IPS-15b (cell line): Measurements from ENCODE around the gene PLEKHA7.

Source experiments
- H3K27me3 ChIP-seq: one replicate; pipeline ENCODE4 v1.6.1; 2013; ENCODE audit warnings: low read length; ENCODE audit not compliant: control insufficient read depth, insufficient read depth
- H3K36me3 ChIP-seq: one replicate; pipeline ENCODE4 v1.6.1; 2013; ENCODE audit warnings: low read length; ENCODE audit not compliant: control insufficient read depth, insufficient read depth
- H3K4me1 ChIP-seq: one replicate; pipeline ENCODE4 v1.6.1; 2013; ENCODE audit warnings: mild to moderate bottlenecking, low read length; ENCODE audit not compliant: control insufficient read depth, insufficient read depth
- H3K4me3 ChIP-seq: one replicate; pipeline ENCODE4 v1.5.1; 2013; ENCODE audit warnings: low read depth, low read length
- H3K9ac ChIP-seq: one replicate; pipeline ENCODE4 v1.6.1; 2013; ENCODE audit warnings: low read depth, mild to moderate bottlenecking, low read length
- H3K9me3 ChIP-seq: one replicate; pipeline ENCODE4 v1.6.1; 2013; ENCODE audit warnings: mild to moderate bottlenecking, low read length; ENCODE audit not compliant: control insufficient read depth, insufficient read depth

The PLEKHA7 gene

DNA sequence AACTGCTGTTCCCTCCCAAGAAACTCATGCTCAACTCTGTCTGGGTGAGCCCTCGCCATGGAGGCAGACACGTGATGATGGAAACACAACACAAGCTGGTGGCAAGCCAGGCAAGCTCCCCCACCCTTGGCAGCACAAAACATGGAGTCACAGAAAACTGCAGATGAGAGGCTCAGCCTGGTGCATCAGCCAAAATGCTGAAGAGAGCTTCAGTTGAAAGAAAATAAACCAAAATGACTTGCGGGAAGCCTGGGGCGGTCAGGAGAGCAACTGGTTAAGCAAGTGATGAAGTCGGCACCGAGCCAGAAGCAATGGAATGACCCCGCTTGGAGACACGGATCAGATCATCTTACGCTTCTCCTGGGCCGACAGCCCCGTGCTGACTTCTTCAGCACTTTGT is 207.4 kb downstream of the PLEKHA7 start:
- H3K9me3 ChIP-seq, result no peaks in the 10 kb centered on the region
- H3K27me3 ChIP-seq, result no peaks in the 10 kb centered on the region

GRCh38 chr11:16805938-16806337 is 208.3 kb downstream of the PLEKHA7 start:
- no peaks in the 10 kb centered on the region for H3K27me3 ChIP-seq
- no peak overlapping the region for H3K9ac ChIP-seq
- H3K36me3 ChIP-seq, result peaks cover 6% of the 10 kb centered on the region
- no peaks in the 10 kb centered on the region for H3K9me3 ChIP-seq
- no peaks in the 10 kb centered on the region for H3K4me1 ChIP-seq
- H3K4me3 ChIP-seq, result no peak overlapping the region

More for the DNA sequence above, 207.4 kb downstream of the PLEKHA7 start:
- Histone ChIP-seq H3K9ac (no peak overlapping the region), H3K36me3 (no peaks in the 10 kb centered on the region), H3K4me3 (no peak overlapping the region), H3K4me1 (no peaks in the 10 kb centered on the region)

DNA sequence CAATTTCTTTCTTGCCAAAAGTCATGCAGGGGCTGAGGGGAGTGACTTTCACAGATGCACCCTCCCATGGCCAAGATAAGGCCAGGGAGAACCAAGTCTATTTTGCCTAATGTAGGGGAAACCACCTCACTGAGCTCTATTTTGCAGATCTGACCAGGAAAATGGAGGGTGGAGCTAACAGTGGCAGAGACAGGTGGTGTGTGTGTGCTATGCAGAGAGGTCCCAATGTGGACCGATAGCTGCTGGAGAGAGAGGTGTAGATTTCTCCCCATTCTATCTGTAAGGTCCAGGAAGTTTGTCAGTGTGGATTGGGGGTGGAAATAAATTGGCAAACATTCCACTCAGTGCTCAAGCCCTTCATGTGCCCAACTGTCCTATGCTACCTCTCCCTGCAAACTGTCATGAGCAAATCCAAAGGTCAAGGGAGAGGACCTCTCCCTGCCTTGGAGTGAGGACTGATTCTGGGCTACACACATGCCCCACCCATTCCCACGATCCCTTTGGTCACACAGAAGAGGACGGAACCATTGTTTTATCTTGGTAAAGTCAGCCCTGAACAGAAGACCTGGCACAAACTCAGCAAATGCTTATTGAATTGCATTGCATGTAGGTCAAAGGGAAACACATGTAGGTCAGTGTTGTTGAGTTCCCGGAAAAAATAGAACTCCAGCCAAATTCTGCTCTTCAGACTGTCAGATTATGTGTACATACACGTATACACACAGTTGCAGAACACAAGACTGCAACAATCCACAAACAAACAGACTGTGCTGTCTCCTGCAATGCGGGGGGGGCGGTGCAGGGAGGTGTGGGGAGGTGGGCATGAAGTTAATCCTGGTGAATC is 209.9 kb downstream of the PLEKHA7 start:
- no peaks in the 10 kb centered on the region for H3K9me3 ChIP-seq
- no peak overlapping the region for H3K9ac ChIP-seq
- no peaks in the 10 kb centered on the region for H3K4me1 ChIP-seq
- H3K27me3 ChIP-seq, result no peaks in the 10 kb centered on the region
- no peak overlapping the region for H3K4me3 ChIP-seq
- H3K36me3 ChIP-seq, result peaks cover 6% of the 10 kb centered on the region

GRCh38 chr11:16801288-16801980 is 212.8 kb downstream of the PLEKHA7 start:
- no peaks in the 10 kb centered on the region for H3K4me1 ChIP-seq
- no peak overlapping the region for H3K9ac ChIP-seq
- no peaks in the 10 kb centered on the region for H3K9me3 ChIP-seq
- peaks cover 9% of the 10 kb centered on the region for H3K36me3 ChIP-seq
- no peak overlapping the region for H3K4me3 ChIP-seq
- H3K27me3 ChIP-seq, result no peaks in the 10 kb centered on the region

DNA sequence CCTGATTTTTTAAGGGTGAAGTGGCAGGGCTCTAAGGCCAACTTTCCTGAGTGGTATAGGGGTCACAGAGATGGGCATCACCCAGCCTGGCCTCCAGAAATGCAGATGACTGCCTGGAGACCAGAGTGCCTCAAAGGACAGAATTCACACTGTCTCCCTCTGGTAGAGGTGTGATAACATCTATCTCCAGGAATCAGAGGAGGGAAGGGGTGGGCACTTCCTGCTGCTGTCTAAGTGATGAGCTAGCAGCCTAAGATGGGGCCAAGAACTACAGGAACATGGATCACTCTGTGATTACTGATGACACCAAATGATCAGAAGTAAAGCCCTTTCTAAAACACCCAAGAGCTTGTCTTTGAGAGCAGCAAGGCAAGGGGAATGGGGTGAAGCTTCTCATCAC is 213.8 kb downstream of the PLEKHA7 start:
- Histone ChIP-seq H3K4me3 (no peak overlapping the region), H3K36me3 (peaks cover 9% of the 10 kb centered on the region), H3K9me3 (no peaks in the 10 kb centered on the region), H3K27me3 (no peaks in the 10 kb centered on the region), H3K9ac (no peak overlapping the region), H3K4me1 (no peaks in the 10 kb centered on the region)

GRCh38 chr11:16799890-16800289 is 214.3 kb downstream of the PLEKHA7 start:
- H3K9ac ChIP-seq, result no peak overlapping the region
- no peaks in the 10 kb centered on the region for H3K9me3 ChIP-seq
- H3K4me1 ChIP-seq, result no peaks in the 10 kb centered on the region
- no peak overlapping the region for H3K4me3 ChIP-seq
- H3K36me3 ChIP-seq, result peaks cover 9% of the 10 kb centered on the region
- no peaks in the 10 kb centered on the region for H3K27me3 ChIP-seq

DNA sequence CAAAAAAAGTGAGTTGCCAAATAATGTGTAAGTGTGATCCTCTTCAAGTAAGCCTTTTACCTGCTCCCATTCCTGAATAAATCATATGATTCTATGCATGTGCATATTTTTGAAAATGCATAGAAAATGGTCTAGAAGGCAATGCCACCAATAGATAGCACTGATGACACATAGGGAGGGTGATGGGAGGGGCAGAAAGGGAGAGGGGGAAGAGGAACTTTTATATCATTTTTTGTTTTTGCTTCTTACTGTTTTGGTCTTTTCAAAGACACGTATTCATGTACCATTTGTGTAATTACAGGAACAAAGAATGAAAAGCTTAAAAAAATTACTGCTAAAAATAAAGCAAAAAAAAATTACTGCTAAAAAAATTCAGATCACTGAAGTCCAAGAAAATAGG is 215.0 kb downstream of the PLEKHA7 start:
- Histone ChIP-seq H3K9me3 (no peaks in the 10 kb centered on the region), H3K4me1 (no peaks in the 10 kb centered on the region), H3K4me3 (no peak overlapping the region), H3K36me3 (peaks cover 9% of the 10 kb centered on the region), H3K9ac (no peak overlapping the region), H3K27me3 (no peaks in the 10 kb centered on the region)

- H3K4me1 ChIP-seq, result no peaks in the 10 kb centered on the region
- no peak overlapping the region for H3K9ac ChIP-seq
- H3K27me3 ChIP-seq, result no peaks in the 10 kb centered on the region
- H3K36me3 ChIP-seq, result peaks cover 9% of the 10 kb centered on the region
- no peak overlapping the region for H3K4me3 ChIP-seq
- no peaks in the 10 kb centered on the region for H3K9me3 ChIP-seq
Measured at GRCh38 chr11:16797776-16798175, 216.4 kb downstream of the PLEKHA7 start.

DNA sequence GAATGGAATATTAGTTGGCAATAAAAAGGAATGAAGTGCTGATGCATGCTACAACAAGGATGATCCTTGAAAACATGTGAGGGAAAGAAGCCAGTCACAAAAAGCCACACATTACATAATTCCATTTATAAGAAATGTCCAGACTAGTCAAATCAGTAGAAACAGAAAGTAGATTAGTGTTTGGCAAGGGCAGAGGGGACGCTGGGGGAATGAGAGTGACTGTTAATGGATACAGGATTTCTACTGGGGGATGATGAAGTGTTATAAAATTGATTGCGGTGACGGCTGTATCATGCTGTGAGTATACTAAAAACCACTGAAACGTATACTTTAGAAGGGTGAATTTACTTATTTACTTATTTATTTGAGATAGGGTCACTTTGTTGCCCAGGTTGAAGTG is 217.9 kb downstream of the PLEKHA7 start:
- H3K9ac ChIP-seq, result no peak overlapping the region
- no peaks in the 10 kb centered on the region for H3K4me1 ChIP-seq
- H3K36me3 ChIP-seq, result peaks cover 5% of the 10 kb centered on the region
- no peaks in the 10 kb centered on the region for H3K9me3 ChIP-seq
- no peaks in the 10 kb centered on the region for H3K27me3 ChIP-seq
- no peak overlapping the region for H3K4me3 ChIP-seq

GRCh38 chr11:16795146-16795545 is 219.1 kb downstream of the PLEKHA7 start:
- peaks cover 5% of the 10 kb centered on the region for H3K36me3 ChIP-seq
- H3K9me3 ChIP-seq, result no peaks in the 10 kb centered on the region
- H3K4me1 ChIP-seq, result no peaks in the 10 kb centered on the region
- no peak overlapping the region for H3K4me3 ChIP-seq
- no peak overlapping the region for H3K9ac ChIP-seq
- no peaks in the 10 kb centered on the region for H3K27me3 ChIP-seq

- Histone ChIP-seq H3K4me1 (no peaks in the 10 kb centered on the region), H3K4me3 (no peak overlapping the region), H3K9ac (no peak overlapping the region), H3K36me3 (peaks cover 5% of the 10 kb centered on the region), H3K9me3 (no peaks in the 10 kb centered on the region), H3K27me3 (no peaks in the 10 kb centered on the region)
Measured at GRCh38 chr11:16794047-16794818, 220.0 kb downstream of the PLEKHA7 start.
